NB4 (cell line): ENCODE measurements around the gene EDEM1.

Experiments
- DNase-seq: peaks from one replicate; pipeline ENCODE4 v3.0.0; 2010; ENCODE audit warnings: low read depth
- H3K4me3 ChIP-seq: one replicate; pipeline ENCODE4 v1.5.1; 2011; ENCODE audit warnings: mild to moderate bottlenecking, low read depth, low read length, moderate library complexity
- CTCF ChIP-seq: IDR thresholded peaks from one replicate; pipeline ENCODE4 v1.5.1; 2012; ENCODE audit warnings: low read depth, low read length
- MAX ChIP-seq: IDR thresholded peaks from 2 replicates; pipeline ENCODE4 v1.6.1; 2011; ENCODE audit warnings: low read depth, low read length
- MYC ChIP-seq: IDR thresholded peaks from 2 replicates; pipeline ENCODE4 v1.6.1; 2011; ENCODE audit warnings: low read depth, low read length
- POLR2A ChIP-seq: IDR thresholded peaks from 2 replicates; pipeline ENCODE4 v1.6.1; 2011; ENCODE audit warnings: mild to moderate bottlenecking; ENCODE audit not compliant: insufficient read length; ENCODE audit errors: extremely low read depth

The EDEM1 gene

GRCh38 chr3:5194801-5195509, 7.4 kb downstream of the EDEM1 start:
- H3K4me3 ChIP-seq = no peak overlapping the region
- no peak for TF ChIP-seq POLR2A
- TF ChIP-seq MYC = no peak
- no peak for TF ChIP-seq CTCF
- TF ChIP-seq MAX = no peak
- peak; percentile 83 for DNase-seq

GRCh38 chr3:5195605-5196004, 8.1 kb downstream of the EDEM1 start:
- no peak overlapping the region for H3K4me3 ChIP-seq
- DNase-seq = peak; percentile 88

GRCh38 chr3:5197022-5197421, 9.5 kb downstream of the EDEM1 start:
- DNase-seq = no peak
- TF ChIP-seq POLR2A = no peak
- no peak for TF ChIP-seq CTCF
- TF ChIP-seq MYC = no peak
- TF ChIP-seq MAX = no peak
- H3K4me3 ChIP-seq = no peak overlapping the region

More at GRCh38 chr3:5195605-5196004, 8.1 kb downstream of the EDEM1 start:
- no peak for TF ChIP-seq CTCF
- TF ChIP-seq POLR2A = no peak
- peak; percentile 65 for TF ChIP-seq MAX
- 0 out of 2 replicates have a peak, but pooled peaks have one; percentile 19 for TF ChIP-seq MYC

- DNase-seq = peak; percentile 73
- TF ChIP-seq MYC (no peak), MAX (no peak), POLR2A (no peak), CTCF (no peak)
- H3K4me3 ChIP-seq = no peak overlapping the region
These were observed 10.2 kb downstream of the EDEM1 start for GRCh38 chr3:5197470-5198312.

GRCh38 chr3:5198313-5198677, 10.8 kb downstream of the EDEM1 start:
- H3K4me3 ChIP-seq = no peak overlapping the region
- no peak for DNase-seq
- TF ChIP-seq POLR2A (no peak), MAX (no peak), CTCF (no peak), MYC (no peak)
